Fibroblast of pulmonary artery (primary cell): Measurements from ENCODE around the gene ASB7.
"Not testable (repeated sequence)": the region's sequence is repeated elsewhere in the genome, so short reads cannot be mapped to it uniquely, and the experiment has no call there.

Source experiments
- DNase-seq: peaks from one replicate; pipeline ENCODE4 v3.0.0-alpha.2; 2010; ENCODE audit warnings: low read depth
- H3K4me3 ChIP-seq: replicated peaks from 2 replicates; pipeline ENCODE4 v1.5.1; 2011; ENCODE audit warnings: low read depth, mild to moderate bottlenecking, control low read depth, low read length, moderate library complexity
- TF ChIP-seq, protein P1 (sequence below): IDR thresholded peaks from 2 replicates; pipeline ENCODE4 v1.5.1; 2011; ENCODE audit warnings: mild to moderate bottlenecking, control low read depth, low read length, inconsistent platforms; ENCODE audit errors: missing control alignments

Gene ASB7

DNA sequence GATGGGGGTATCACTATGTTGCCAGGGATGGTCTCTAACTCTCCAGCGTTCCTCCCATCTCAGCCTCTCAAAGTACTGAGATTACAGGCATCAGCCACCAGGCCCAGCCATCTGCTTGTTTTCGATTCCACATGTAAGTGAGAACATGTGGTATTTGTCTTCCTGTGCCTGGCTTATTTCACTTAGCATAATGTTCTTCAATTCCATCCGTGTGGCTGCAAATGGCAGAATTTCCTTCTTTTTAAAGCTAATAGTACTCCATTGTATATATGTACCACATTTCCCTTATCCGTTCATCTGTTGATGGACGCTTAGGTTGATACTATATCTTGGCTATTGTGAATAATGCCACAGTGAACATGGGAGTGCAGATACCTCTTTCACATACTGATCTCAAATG lies 70.6 kb downstream of the ASB7 start:
- TF ChIP-seq, protein P1, sequence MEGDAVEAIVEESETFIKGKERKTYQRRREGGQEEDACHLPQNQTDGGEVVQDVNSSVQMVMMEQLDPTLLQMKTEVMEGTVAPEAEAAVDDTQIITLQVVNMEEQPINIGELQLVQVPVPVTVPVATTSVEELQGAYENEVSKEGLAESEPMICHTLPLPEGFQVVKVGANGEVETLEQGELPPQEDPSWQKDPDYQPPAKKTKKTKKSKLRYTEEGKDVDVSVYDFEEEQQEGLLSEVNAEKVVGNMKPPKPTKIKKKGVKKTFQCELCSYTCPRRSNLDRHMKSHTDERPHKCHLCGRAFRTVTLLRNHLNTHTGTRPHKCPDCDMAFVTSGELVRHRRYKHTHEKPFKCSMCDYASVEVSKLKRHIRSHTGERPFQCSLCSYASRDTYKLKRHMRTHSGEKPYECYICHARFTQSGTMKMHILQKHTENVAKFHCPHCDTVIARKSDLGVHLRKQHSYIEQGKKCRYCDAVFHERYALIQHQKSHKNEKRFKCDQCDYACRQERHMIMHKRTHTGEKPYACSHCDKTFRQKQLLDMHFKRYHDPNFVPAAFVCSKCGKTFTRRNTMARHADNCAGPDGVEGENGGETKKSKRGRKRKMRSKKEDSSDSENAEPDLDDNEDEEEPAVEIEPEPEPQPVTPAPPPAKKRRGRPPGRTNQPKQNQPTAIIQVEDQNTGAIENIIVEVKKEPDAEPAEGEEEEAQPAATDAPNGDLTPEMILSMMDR = no peak
- no peak for DNase-seq
- H3K4me3 ChIP-seq = no peak overlapping the region

DNA sequence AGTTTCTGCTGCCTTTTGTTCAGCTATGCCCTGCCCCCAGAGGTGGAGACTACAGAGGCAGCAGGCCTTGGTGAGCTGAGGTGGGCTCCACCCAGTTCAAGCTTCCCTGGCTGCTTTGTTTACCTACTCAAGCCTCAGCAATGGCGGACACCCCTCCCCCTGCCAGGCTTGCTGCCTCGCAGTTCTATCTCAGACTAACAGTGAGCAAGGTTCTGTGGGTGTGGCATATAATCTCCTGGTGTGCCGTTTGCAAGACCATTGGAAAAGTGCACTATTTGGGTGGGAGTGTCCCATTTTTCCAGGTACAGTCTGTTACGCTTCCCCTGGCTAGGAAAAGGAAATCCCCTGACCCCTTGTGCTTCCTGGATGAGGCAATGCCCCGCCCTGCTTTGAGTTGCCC lies 76.8 kb downstream of the ASB7 start:
- DNase-seq, H3K4me3 ChIP-seq: not testable (repeated sequence)

DNA sequence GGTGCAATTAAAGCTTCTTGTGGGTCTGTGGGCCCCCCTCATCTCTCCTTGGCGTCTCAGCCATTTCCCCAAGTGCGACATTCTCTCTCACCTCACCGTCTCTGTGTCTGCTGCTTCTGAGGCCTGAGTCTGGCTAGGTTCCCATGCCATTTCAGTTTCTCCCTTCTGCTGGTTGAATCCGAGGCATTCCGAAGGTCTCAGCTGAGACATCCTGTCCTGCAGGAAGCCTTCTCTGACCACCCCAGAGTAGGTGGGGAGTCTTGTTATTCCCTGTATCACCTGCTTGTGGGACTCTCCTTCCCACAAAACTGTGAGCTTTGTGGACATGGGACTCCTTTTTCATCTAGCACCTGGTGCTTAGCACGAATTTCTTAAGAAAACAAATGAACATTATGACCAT lies 78.3 kb downstream of the ASB7 start:
- TF ChIP-seq, protein P1 = no peak
- no peak overlapping the region for H3K4me3 ChIP-seq
- no peak for DNase-seq

DNA sequence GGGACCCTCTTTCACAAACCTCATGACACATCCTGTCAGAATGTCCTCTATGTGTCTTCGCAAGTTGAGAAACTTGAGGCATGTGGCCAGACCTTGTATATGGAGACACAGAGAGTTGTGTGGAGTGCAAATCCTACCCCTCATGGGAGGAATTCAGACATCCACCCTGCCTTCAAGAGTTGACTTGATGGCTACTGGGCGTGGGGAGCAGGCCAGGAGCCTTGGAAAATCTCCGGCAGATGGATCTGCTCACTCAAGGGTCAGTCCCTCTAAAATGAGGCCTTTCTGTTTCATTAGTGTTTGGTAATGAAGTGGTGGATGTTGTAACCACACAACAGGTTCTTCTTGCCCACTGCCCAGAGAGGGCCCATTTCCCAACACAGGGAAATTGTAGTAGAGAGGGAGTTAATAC lies 79.0 kb downstream of the ASB7 start:
- no peak overlapping the region for H3K4me3 ChIP-seq
- no peak for DNase-seq
- TF ChIP-seq, protein P1 = no peak

DNA sequence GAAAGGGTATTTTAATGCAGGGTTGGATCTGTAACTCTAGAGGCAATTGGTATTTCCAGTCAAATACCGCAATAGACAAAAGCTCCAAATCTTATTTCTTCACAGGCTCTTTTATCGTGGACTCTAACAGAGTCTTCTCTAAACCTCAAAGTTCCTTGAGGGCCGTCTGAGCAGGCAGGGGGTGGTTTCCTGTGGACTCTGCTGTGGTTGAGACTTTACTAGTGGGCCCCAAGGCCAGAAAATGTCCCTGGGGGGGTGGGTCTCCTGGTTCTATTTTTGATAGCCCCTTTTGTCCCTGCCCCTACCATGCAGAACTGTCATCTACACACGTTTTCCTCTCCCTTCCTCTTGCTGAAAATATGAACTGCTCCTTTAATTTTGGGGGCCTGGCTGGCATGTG lies 80.1 kb downstream of the ASB7 start:
- H3K4me3 ChIP-seq = no peak overlapping the region
- TF ChIP-seq, protein P1 = no peak
- DNase-seq = no peak

DNA sequence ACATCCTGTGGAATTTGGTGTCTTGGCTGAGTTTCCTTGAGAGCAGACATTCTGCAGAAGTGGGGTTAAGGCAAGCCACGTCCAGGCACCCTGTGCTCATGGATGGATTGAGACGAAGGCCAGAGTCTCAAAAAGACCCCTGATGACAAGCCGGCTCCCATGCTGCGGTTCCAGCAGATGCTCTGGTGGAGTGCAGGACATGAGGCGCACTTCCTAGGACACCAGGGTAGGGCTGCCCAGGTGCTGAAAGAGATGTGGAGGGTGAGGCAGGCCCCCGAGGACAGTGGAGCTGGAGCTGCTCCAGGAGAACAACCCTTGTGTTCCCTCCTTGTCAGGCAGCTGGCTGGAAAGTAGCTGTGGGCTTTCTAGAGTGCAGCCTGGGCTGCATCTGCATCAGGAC lies 81.0 kb downstream of the ASB7 start:
- TF ChIP-seq, protein P1 = no peak
- DNase-seq = no peak

DNA sequence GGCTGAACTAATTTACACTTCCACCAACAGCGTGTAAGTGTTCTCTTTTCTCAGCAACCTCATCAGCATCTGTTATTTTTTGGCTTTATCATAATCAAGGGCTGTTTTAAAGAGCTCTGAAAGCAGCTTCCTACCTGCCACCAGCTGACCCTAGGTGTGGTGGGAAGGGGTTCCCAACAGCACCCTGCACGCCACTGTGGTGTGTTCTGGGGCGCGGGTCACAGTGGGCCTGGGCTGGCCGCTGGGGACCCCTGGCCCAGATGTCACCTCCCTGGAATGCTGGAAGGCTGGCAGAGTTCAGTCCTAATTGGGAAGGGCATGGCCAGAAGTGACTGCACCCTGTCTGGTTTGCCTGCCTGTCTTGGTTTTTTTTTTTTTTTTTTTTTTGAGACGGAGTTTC lies 82.2 kb downstream of the ASB7 start:
- no peak overlapping the region for H3K4me3 ChIP-seq
- DNase-seq = no peak
- TF ChIP-seq, protein P1 = no peak

More for the DNA sequence above, 81.0 kb downstream of the ASB7 start:
- H3K4me3 ChIP-seq = no peak overlapping the region
